Mononuclear cell (primary cell): ENCODE results near the gene MCM6. TPM values are rescaled to one million over a fixed set of nuclear protein-coding genes. Genes with fewer than 3 reads are reported as not detected.
"Not testable (repeated sequence)": the region's sequence is repeated elsewhere in the genome, so short reads cannot be mapped to it uniquely, and the experiment has no call there.

Source experiments
- H3K27me3 ChIP-seq: 2 replicates; pipeline ENCODE4 v1.6.0; 2011; ENCODE audit warnings: low read length, control low read depth; ENCODE audit not compliant: insufficient read depth
- H3K4me1 ChIP-seq: 2 replicates; pipeline ENCODE4 v1.5.1; 2011; ENCODE audit warnings: mild to moderate bottlenecking, low read length, control low read depth; ENCODE audit not compliant: insufficient read depth
- H3K4me3 ChIP-seq: 2 replicates; pipeline ENCODE4 v1.5.1; 2011; ENCODE audit warnings: mild to moderate bottlenecking, low read length, moderate library complexity
- H3K9me3 ChIP-seq: 2 replicates; pipeline ENCODE4 v1.5.1; 2011; ENCODE audit warnings: low read depth, mild to moderate bottlenecking, control low read depth, low read length
- total RNA-seq: library from RNA; depleted of rRNA; stranded (reverse); fragments of >200 nt; gene quantifications from one replicate; pipeline ENCODE4 v1.2.3, GENCODE V29; 2012

Gene MCM6
- total RNA-seq, 1 donor: 29.5 TPM

GRCh38 chr2:135888587-135888986 lies 12.3 kb upstream of the MCM6 start:
- H3K9me3 ChIP-seq, H3K4me3 ChIP-seq, H3K27me3 ChIP-seq: not testable (repeated sequence)

GRCh38 chr2:135885709-135886108 lies 9.5 kb upstream of the MCM6 start:
- H3K27me3 ChIP-seq: no peaks in the 10 kb centered on the region
- H3K4me3 ChIP-seq: no peak overlapping the region
- peaks cover 6% of the 10 kb centered on the region for H3K4me1 ChIP-seq
- H3K9me3 ChIP-seq: no peaks in the 10 kb centered on the region

More at GRCh38 chr2:135888587-135888986, 12.3 kb upstream of the MCM6 start:
- peaks cover 26% of the 10 kb centered on the region for H3K4me1 ChIP-seq

GRCh38 chr2:135882415-135882814 lies 6.2 kb upstream of the MCM6 start:
- Histone ChIP-seq H3K9me3 (no peaks in the 10 kb centered on the region), H3K4me1 (peaks cover 1% of the 10 kb centered on the region), H3K4me3 (no peak overlapping the region), H3K27me3 (no peaks in the 10 kb centered on the region)

GRCh38 chr2:135876770-135877169 lies 527 bp upstream of the MCM6 start:
- Histone ChIP-seq H3K4me1 (peaks cover 27% of the 10 kb centered on the region), H3K4me3 (peak overlapping the region; percentile 69)
- not testable (repeated sequence) for H3K9me3 ChIP-seq, H3K27me3 ChIP-seq

GRCh38 chr2:135875491-135876065 lies 665 bp downstream of the MCM6 start:
- Histone ChIP-seq H3K27me3 (no peaks in the 10 kb centered on the region), H3K9me3 (no peaks in the 10 kb centered on the region), H3K4me1 (peaks cover 27% of the 10 kb centered on the region), H3K4me3 (peak overlapping the region; percentile 69)

- Histone ChIP-seq H3K4me3 (no peak overlapping the region), H3K4me1 (peaks cover 27% of the 10 kb centered on the region), H3K27me3 (no peaks in the 10 kb centered on the region), H3K9me3 (no peaks in the 10 kb centered on the region)
Observed at GRCh38 chr2:135874777-135875365, 1.4 kb downstream of the MCM6 start.

GRCh38 chr2:135870571-135870970 lies 5.7 kb downstream of the MCM6 start:
- Histone ChIP-seq H3K27me3 (no peaks in the 10 kb centered on the region), H3K4me1 (peaks cover 13% of the 10 kb centered on the region), H3K9me3 (no peaks in the 10 kb centered on the region), H3K4me3 (no peak overlapping the region)

- H3K27me3 ChIP-seq: no peaks in the 10 kb centered on the region
- H3K4me3 ChIP-seq: no peak overlapping the region
- H3K9me3 ChIP-seq: no peaks in the 10 kb centered on the region
- H3K4me1 ChIP-seq: no peaks in the 10 kb centered on the region
Observed at GRCh38 chr2:135863233-135863632, 13.0 kb downstream of the MCM6 start.

GRCh38 chr2:135862718-135863117 lies 13.5 kb downstream of the MCM6 start:
- Histone ChIP-seq H3K9me3 (no peaks in the 10 kb centered on the region), H3K4me3 (no peak overlapping the region), H3K4me1 (no peaks in the 10 kb centered on the region), H3K27me3 (no peaks in the 10 kb centered on the region)

GRCh38 chr2:135853401-135853800 lies 22.8 kb downstream of the MCM6 start:
- H3K4me1 ChIP-seq: no peaks in the 10 kb centered on the region
- no peak overlapping the region for H3K4me3 ChIP-seq
- H3K27me3 ChIP-seq: no peaks in the 10 kb centered on the region
- no peaks in the 10 kb centered on the region for H3K9me3 ChIP-seq

GRCh38 chr2:135851858-135852257 lies 24.4 kb downstream of the MCM6 start:
- no peaks in the 10 kb centered on the region for H3K27me3 ChIP-seq
- no peak overlapping the region for H3K4me3 ChIP-seq
- H3K9me3 ChIP-seq: no peaks in the 10 kb centered on the region
- no peaks in the 10 kb centered on the region for H3K4me1 ChIP-seq

- H3K4me1 ChIP-seq: no peaks in the 10 kb centered on the region
Observed at GRCh38 chr2:135850892-135851668, 25.2 kb downstream of the MCM6 start.

GRCh38 chr2:135849087-135849486 lies 27.2 kb downstream of the MCM6 start:
- Histone ChIP-seq H3K27me3 (no peaks in the 10 kb centered on the region), H3K4me3 (no peak overlapping the region), H3K9me3 (no peaks in the 10 kb centered on the region), H3K4me1 (no peaks in the 10 kb centered on the region)

More at GRCh38 chr2:135850892-135851668, 25.2 kb downstream of the MCM6 start:
- Histone ChIP-seq H3K4me3 (no peak overlapping the region), H3K27me3 (no peaks in the 10 kb centered on the region), H3K9me3 (no peaks in the 10 kb centered on the region)

- no peak overlapping the region for H3K4me3 ChIP-seq
Observed at GRCh38 chr2:135845997-135846396, 30.2 kb downstream of the MCM6 start.

GRCh38 chr2:135845257-135845656 lies 31.0 kb downstream of the MCM6 start:
- H3K9me3 ChIP-seq: no peaks in the 10 kb centered on the region
- no peak overlapping the region for H3K4me3 ChIP-seq
- H3K4me1 ChIP-seq: peaks cover 3% of the 10 kb centered on the region
- no peaks in the 10 kb centered on the region for H3K27me3 ChIP-seq

More at GRCh38 chr2:135845997-135846396, 30.2 kb downstream of the MCM6 start:
- Histone ChIP-seq H3K27me3 (no peaks in the 10 kb centered on the region), H3K4me1 (no peaks in the 10 kb centered on the region), H3K9me3 (no peaks in the 10 kb centered on the region)
